IgD-negative memory B cell (primary cell): ENCODE data around the gene GP9. TPM values are rescaled to one million over a fixed set of nuclear protein-coding genes. Genes with fewer than 3 reads are reported as not detected.
"Not testable (repeated sequence)": the region's sequence is repeated elsewhere in the genome, so short reads cannot be mapped to it uniquely, and the experiment has no call there.

Source experiments
- H3K27ac Mint-ChIP-seq, 3 donors: one replicate each; pipeline ENCODE4 v1.8.0; 2020 to 2022; ENCODE audit warnings: mild to moderate bottlenecking in 3 of 3, mixed read lengths in 3 of 3, moderate library complexity in 1 of 3
- H3K27me3 Mint-ChIP-seq: one replicate; pipeline ENCODE4 v1.8.0; 2021; ENCODE audit warnings: mixed read lengths
- H3K36me3 Mint-ChIP-seq: one replicate; pipeline ENCODE4 v1.8.0; 2020; ENCODE audit warnings: mild to moderate bottlenecking, mixed read lengths
- H3K4me1 Mint-ChIP-seq, 3 donors: one replicate each; pipeline ENCODE4 v1.8.0; 2020 to 2022; ENCODE audit warnings: mixed read lengths in 3 of 3, mild to moderate bottlenecking in 1 of 3
- H3K4me3 Mint-ChIP-seq, 4 donors: one replicate each; pipeline ENCODE4 v1.8.0; 2020 to 2022; ENCODE audit warnings: mild to moderate bottlenecking in 4 of 4, mixed read lengths in 4 of 4, moderate library complexity in 3 of 4
- H3K9me3 Mint-ChIP-seq, 3 donors: one replicate each; pipeline ENCODE4 v1.8.0; 2020 to 2021; ENCODE audit warnings: mixed read lengths in 3 of 3, mild to moderate bottlenecking in 1 of 3
- polyA plus RNA-seq: library from polyadenylated mRNA; unstranded; fragments of 300-500 nt; fragmentation: Illumina TruSeq; gene quantifications from one replicate; pipeline ENCODE4 v1.2.3, GENCODE V29; 2021

Gene GP9
- polyA plus RNA-seq, 1 donor from 2014 or later = 4.3 TPM

DNA sequence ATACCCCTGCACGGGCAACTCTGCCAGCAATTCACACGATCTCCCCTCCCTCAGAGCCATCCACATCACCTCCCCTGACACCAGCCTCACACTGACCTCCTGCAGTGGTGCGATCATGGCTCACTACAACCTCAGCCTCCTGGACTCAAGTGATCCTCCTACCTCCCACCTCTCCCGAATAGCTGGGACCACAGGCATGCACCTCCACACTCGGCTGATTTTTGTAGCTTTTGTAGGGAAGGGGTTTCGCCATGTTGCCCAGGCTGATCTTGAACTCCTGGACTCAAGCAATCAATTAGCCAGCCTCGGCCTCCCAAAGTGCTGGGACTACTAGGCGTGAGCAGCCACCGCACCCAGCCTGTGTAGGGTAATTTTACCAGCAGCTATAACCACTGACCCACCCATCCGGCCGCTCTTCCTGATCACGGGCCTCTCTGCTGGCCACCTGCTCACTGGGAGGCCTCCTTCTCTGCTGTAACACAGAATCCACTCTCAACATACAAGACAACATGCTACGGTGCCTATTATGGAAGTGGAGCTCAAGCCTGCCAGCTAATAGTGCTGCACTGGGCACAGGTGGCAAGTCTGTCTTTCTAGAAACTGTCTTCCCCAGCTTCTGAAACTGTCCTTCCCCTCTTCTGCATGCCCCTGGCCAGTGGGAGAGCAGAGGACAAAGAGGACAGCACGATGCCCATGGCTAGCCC, 4.6 kb downstream of the GP9 start:
- Mint-ChIP-seq H3K27me3 (peaks cover 43% of the 10 kb centered on the region), H3K9me3 (peaks cover 3 to 4% (median 4%) of the 10 kb centered on the region in 3 donors), H3K36me3 (peaks cover 2% of the 10 kb centered on the region), H3K27ac (no peak overlapping the region), H3K4me3 (no peak overlapping the region), H3K4me1 (peaks cover 0 to 4% (median 0%) of the 10 kb centered on the region in 3 donors)

DNA sequence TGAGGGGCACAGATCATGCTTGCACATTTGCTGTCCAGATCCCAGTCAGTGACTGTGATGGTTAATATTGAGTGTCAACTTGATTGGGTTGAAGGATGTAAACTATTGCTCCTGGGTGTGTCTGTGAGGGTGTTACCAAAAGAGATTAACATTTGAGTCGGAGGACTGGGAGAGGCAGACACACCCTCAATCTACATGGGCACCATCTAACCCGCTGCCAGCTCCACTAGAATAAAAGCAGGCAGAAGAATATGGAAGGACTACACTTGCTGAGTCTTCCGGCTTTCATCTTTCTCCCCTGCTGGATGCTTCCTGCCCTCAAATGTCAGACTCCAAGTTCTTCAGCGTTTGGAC, 5.1 kb downstream of the GP9 start:
- peaks cover 0 to 4% (median 0%) of the 10 kb centered on the region in 3 donors for H3K4me1 Mint-ChIP-seq
- H3K27ac Mint-ChIP-seq = peak overlapping the region in 1 of 3 donors; percentile 11
- H3K4me3 Mint-ChIP-seq = peak overlapping the region in 1 of 4 donors; percentile 37
- H3K36me3 Mint-ChIP-seq = peaks cover 2% of the 10 kb centered on the region
- peaks cover 3 to 4% (median 4%) of the 10 kb centered on the region in 3 donors for H3K9me3 Mint-ChIP-seq
- peaks cover 45% of the 10 kb centered on the region for H3K27me3 Mint-ChIP-seq

DNA sequence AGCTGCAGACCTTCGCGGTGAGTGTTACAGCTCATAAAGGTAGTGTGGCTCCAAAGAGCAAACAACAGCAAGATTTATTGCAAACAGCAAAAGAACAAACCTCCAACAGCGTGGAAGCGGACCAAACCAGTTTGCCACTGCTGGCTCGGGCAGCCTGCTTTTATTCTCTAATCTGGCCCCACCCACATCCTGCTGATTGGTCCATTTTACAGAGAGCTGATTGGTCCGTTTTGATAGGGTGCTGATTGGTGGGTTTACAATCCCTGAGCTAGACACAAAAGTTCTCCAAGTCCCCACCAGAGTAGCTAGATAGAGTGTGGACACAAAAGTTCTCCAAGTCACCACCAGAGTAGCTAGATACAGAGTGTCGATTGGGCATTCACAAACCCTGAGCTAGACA, 7.1 kb downstream of the GP9 start:
- not testable (repeated sequence) for H3K27ac Mint-ChIP-seq, H3K36me3 Mint-ChIP-seq, H3K4me1 Mint-ChIP-seq, H3K9me3 Mint-ChIP-seq
- peak overlapping the region in 1 of 4 donors; percentile 73 for H3K4me3 Mint-ChIP-seq
- peaks cover 52% of the 10 kb centered on the region for H3K27me3 Mint-ChIP-seq

DNA sequence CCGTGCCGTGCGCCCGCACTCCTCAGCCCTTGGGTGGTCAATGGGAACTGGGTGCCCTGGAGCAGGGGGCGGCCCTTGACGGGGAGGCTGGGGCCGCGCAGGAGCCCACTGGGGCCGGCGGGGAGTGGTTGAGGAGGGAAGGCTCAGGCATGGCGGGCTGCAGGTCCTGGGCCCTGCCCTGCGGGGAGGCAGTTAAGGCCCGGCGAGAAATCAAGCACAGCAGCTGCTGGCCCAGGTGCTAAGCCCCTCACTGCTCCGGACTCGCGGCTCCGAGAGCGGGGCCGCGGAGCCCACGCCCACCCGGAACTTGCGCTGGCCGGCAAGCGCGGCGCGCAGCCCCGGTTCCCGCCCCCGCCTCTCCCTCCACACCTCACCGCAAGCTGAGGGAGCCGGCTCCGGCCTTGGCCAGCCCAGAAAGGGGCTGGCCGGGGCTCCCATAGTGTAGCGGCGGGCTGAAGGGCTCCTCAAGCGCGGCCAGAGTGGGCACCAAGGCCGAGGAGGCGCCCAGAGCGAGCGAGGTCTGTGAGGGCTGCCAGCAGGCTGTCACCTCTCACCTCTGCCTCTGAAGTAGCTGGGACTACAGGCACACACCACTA, 7.8 kb downstream of the GP9 start:
- no peak overlapping the region for H3K27ac Mint-ChIP-seq
- peaks cover 0 to 4% (median 0%) of the 10 kb centered on the region in 3 donors for H3K4me1 Mint-ChIP-seq

DNA sequence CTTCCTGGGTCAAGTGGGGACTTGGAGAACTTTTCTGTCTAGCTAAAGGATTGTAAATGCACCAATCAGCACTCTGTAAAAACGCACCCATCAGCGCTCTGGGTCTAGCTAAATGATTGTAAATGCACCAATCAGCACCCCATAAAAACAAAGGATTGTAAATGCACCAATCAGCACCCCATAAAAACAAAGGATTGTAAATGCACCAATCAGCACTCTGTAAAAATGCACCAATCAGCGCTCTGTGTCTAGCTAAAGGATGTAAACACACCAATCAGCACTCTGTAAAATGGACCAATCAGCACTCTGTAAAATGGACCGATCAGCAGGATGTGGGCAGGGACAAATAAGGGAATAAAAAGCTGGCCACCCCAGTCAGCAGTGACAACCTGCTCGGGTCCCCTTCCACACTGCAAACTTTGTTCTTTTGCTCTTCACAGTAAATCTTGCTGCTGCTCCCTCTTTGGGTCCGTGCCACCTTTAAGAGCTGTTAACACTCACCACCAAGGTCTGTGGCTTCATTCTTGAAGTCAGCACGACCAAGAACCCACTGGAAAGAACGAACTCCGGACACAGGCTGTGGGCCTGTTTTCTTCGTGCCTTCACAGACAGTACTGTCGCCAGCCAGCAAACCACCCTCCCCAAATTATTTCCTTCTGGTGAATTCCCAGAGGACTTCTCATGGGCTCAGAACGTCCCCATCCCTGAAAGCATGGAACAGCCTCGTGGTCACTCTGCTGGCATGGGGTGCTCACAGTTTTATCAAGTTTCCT, 8.9 kb downstream of the GP9 start:
- not testable (repeated sequence) for H3K9me3 Mint-ChIP-seq, H3K36me3 Mint-ChIP-seq, H3K4me3 Mint-ChIP-seq, H3K4me1 Mint-ChIP-seq, H3K27ac Mint-ChIP-seq
- peaks cover 55% of the 10 kb centered on the region for H3K27me3 Mint-ChIP-seq

More for the DNA sequence above, 7.8 kb downstream of the GP9 start:
- Mint-ChIP-seq H3K36me3 (peaks cover 2% of the 10 kb centered on the region), H3K27me3 (peaks cover 55% of the 10 kb centered on the region), H3K4me3 (peak overlapping the region in 1 of 4 donors; percentile 73), H3K9me3 (peaks cover 3 to 4% (median 4%) of the 10 kb centered on the region in 3 donors)

DNA sequence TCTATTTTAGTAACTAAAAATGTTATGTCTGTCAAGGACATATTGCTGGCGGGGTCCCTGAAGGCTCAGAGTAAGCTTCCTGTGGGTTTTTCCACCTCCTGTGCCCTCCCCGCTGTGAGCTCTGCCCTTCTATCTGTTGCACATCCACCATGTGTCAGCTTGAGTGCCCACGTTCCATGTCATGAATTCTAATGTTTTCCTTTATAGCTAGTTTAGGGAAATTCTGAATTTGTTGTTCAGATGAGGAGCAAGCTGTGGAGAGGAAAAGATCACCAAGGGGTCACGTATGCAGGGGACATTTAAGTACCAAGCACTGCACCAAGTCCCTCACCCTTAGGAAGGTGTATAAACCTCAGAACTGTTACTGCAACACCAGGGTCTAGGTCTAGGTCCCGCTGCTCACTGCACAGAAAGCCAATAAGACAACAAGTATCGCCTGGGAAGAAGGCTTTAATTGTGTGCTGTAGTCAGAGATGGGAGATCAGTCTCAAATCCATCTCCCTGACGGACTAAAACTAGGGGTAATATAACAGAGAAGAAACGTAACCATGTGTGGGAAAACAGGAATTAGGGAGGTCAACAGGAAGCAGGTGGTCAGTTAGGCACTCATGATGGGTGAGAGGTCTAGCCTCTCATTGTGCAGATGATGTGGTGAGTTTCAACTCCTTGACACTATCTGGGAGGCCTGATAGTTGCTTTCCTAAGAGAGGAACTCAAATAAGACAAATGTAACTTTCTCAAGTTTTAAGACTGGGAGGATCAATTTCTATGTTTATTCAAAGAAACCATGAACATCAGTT, 9.7 kb downstream of the GP9 start:
- Mint-ChIP-seq H3K27me3 (peaks cover 48% of the 10 kb centered on the region), H3K36me3 (peaks cover 2% of the 10 kb centered on the region), H3K27ac (no peak overlapping the region), H3K9me3 (peaks cover 3 to 4% (median 4%) of the 10 kb centered on the region in 3 donors), H3K4me3 (no peak overlapping the region), H3K4me1 (peaks cover 0 to 4% (median 0%) of the 10 kb centered on the region in 3 donors)

DNA sequence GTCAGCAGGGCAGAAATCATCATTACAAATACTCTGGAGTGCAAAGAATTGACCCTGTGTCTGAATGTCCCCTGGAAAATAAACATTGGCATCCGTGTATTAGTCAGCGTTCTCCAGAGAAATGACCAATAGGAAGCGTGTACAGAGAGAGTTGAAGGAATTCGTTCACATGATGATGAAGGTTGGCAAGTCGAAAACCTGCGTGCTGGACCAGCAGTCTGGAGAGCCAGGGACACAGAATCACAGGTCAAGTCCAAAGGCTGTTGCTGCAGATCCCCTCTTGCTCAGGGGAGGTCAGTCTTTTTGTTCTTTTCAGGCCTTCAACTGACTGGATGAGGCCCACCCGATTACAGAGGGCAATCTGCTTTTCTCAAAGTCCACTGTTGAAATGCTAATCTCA, 16.6 kb downstream of the GP9 start:
- H3K36me3 Mint-ChIP-seq = peaks cover 1% of the 10 kb centered on the region
- H3K4me3 Mint-ChIP-seq = no peak overlapping the region
- peaks cover 5% of the 10 kb centered on the region for H3K27me3 Mint-ChIP-seq
- no peaks in the 10 kb centered on the region for H3K4me1 Mint-ChIP-seq
- no peak overlapping the region for H3K27ac Mint-ChIP-seq
- no peaks in the 10 kb centered on the region for H3K9me3 Mint-ChIP-seq

DNA sequence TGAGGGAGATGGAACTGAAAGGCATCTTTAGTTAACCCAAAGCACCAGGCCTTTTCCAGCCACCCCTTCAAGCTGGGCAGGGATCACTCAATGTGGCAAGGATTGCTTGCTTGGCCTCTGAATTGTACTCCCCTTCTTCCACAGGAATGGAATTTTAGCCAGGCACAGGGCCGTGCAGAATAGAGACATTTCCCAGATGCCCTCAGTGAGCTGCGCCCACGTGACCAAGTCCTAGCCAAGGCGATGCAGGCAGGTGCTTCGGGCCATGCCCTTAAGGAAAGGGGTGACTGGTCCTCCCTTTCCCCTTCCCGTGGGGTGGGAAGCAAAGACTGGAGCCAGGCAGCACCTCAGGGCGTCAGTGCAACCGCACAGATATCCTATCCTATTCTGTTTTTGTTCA, 17.9 kb downstream of the GP9 start:
- no peak overlapping the region for H3K27ac Mint-ChIP-seq
- peaks cover 4% of the 10 kb centered on the region for H3K36me3 Mint-ChIP-seq

DNA sequence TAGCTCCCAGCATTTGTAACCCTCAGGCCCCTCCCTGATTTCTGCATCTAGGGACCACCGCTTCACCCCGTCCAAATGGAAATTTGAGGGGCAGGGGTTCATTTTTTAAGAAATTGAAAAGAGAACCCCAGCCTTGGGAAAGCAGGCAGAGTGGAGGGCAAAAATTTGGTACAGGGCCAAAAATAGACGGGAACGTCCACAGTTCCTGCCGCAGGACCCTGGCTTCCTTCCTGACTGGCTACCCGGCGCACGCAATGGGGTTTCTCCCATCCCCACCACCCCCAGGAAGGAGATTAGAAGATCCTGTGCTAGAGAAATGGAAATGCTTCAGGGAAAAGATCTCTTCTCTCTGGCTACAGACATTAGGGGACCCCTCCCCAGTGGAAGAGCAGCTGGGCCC, 20.9 kb downstream of the GP9 start:
- H3K27ac Mint-ChIP-seq = no peak overlapping the region
- no peaks in the 10 kb centered on the region for H3K9me3 Mint-ChIP-seq
- H3K4me1 Mint-ChIP-seq = no peaks in the 10 kb centered on the region
- no peak overlapping the region for H3K4me3 Mint-ChIP-seq
- H3K27me3 Mint-ChIP-seq = no peaks in the 10 kb centered on the region
- peaks cover 6% of the 10 kb centered on the region for H3K36me3 Mint-ChIP-seq

More for the DNA sequence above, 17.9 kb downstream of the GP9 start:
- Mint-ChIP-seq H3K4me3 (no peak overlapping the region), H3K27me3 (no peaks in the 10 kb centered on the region), H3K4me1 (no peaks in the 10 kb centered on the region), H3K9me3 (no peaks in the 10 kb centered on the region)

DNA sequence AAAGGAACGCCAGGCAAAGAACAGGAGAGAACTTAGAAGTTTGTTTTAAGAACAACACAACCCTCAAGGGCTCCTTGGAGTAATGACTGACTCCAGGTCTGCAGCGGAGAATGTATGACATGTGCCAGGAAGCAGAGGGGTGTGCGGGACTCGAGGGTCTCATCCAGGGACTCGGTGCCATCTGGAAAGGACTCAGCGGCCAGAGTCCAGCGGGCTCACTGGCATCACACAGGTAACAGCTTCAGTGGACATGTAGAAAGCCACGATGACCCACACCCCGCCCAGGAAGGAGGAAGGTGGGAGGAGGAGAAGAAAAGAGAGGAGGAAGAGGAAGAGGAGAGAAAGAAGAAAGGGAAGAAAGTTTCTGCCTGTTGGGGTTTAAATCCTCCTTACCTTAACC, 21.4 kb downstream of the GP9 start:
- H3K4me3 Mint-ChIP-seq = no peak overlapping the region
- no peak overlapping the region for H3K27ac Mint-ChIP-seq
- H3K9me3 Mint-ChIP-seq = no peaks in the 10 kb centered on the region
- peaks cover 6% of the 10 kb centered on the region for H3K36me3 Mint-ChIP-seq
- no peaks in the 10 kb centered on the region for H3K27me3 Mint-ChIP-seq
- H3K4me1 Mint-ChIP-seq = no peaks in the 10 kb centered on the region

DNA sequence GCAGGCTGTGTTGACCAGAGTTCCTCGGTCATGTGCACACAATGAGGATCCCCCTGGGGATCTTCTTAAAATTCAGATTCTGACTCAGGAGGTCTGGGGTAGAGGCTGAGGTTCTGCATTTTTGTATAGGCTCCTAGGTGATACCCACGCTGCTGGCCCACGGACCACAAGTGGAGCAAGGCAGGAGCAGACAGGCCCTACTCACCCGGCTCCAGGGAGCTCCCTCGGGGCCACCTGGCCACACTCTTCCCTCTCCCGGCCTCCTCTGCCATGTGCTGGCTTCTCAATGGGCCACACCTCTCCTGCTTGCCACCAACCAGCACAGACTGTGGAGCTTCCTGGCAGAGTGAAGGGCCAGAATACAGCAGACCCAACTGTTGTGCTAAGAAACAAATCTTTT, 23.9 kb downstream of the GP9 start:
- H3K4me3 Mint-ChIP-seq = no peak overlapping the region
- peaks cover 6% of the 10 kb centered on the region for H3K36me3 Mint-ChIP-seq
- no peaks in the 10 kb centered on the region for H3K27me3 Mint-ChIP-seq
- no peaks in the 10 kb centered on the region for H3K4me1 Mint-ChIP-seq
- no peak overlapping the region for H3K27ac Mint-ChIP-seq
- no peaks in the 10 kb centered on the region for H3K9me3 Mint-ChIP-seq

DNA sequence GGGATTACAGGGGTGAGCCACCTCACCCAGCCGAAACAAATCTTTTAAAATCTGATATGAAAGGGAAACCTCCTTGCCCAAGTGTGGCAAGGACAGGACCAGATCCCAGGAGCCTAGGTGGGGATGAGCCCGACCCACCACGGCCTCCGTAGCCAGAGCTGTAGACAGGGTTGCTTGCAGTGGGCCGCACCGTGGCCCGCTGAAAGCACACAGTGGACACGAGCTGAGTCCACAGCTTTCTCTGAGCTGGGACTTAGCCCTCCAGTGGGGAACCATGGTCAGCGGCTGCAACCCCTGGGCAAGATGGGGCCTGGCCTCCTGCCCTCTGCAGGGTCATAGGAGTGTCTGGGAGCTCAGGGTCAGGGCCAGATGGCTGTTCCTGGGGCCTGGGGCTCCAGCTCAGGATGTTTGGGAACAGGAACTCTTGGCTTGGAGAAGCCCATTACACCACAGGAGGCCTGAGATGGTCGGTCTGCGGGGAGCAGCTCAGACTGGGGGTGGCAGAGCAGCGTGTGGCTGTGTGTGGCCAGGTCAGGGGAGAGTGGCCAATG, 24.7 kb downstream of the GP9 start:
- peaks cover 6% of the 10 kb centered on the region for H3K36me3 Mint-ChIP-seq
- no peak overlapping the region for H3K27ac Mint-ChIP-seq
- no peaks in the 10 kb centered on the region for H3K4me1 Mint-ChIP-seq
- H3K9me3 Mint-ChIP-seq = no peaks in the 10 kb centered on the region
- no peak overlapping the region for H3K4me3 Mint-ChIP-seq
- H3K27me3 Mint-ChIP-seq = no peaks in the 10 kb centered on the region

DNA sequence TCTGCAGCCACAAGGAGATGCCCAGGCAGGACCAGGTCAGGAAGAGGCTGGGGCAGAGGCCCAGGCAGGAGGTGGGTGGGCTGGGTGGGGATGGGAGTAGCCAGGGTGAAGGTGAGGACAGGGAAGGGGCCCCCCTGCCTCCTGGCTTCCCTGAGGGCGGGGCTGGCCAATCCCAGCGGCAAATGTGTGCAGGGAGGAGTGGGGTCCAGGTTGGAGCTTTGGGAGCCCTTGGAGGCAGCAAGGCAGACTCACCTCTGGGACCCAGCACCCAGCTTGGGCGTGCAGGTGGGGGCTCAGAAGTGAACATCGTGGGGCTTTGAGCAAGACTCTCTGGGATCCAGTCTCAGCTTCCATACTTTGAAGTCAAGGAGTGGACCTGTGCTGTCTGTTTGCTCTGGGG, 25.2 kb downstream of the GP9 start:
- no peak overlapping the region for H3K27ac Mint-ChIP-seq
- peaks cover 6% of the 10 kb centered on the region for H3K36me3 Mint-ChIP-seq
- H3K4me1 Mint-ChIP-seq = no peaks in the 10 kb centered on the region
- no peaks in the 10 kb centered on the region for H3K27me3 Mint-ChIP-seq
- no peaks in the 10 kb centered on the region for H3K9me3 Mint-ChIP-seq
- no peak overlapping the region for H3K4me3 Mint-ChIP-seq

DNA sequence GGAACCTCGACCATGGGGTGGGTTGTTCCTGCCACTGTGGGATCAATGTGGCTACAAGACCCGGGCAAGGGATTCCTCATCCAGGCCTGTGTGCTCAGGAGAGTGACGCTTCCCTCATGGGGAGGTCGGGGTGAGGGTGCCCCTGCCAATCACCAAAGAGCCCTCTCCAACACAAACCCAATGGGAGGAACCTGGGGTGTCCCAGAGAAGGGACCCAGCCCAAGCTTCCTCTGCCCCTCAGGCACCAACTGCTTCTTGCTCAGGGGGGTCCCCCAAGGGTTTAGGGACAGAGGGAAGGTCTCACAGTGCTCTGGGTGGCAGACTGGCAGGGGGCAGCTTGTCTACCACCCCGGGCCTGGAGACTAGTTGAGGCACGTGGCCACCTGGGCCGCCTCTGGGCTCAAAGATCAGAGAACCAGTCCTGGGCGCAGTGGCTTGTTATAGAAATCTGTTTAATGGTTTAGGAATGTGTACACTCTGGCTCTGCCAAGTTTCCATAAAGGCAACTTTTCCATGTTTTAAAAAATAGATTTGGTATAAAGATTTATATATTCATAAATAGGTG, 26.6 kb downstream of the GP9 start:
- no peak overlapping the region for H3K27ac Mint-ChIP-seq

More for the DNA sequence above, 26.6 kb downstream of the GP9 start:
- Mint-ChIP-seq H3K27me3 (no peaks in the 10 kb centered on the region), H3K4me1 (no peaks in the 10 kb centered on the region), H3K4me3 (no peak overlapping the region), H3K9me3 (no peaks in the 10 kb centered on the region), H3K36me3 (peaks cover 6% of the 10 kb centered on the region)
